BJ (cell line): Measurements from ENCODE around the gene VPS52. TPM values are rescaled to one million over a fixed set of nuclear protein-coding genes. Genes with fewer than 3 reads are reported as not detected.

Source experiments
- CTCF ChIA-PET: fragments of 350-600 bp; formaldehyde crosslinking; extraction: SDS; loops from one replicate; lab custom pipeline; 2021; ENCODE audit warnings: antibody characterized with exemption, inconsistent platforms; lab: Yijun Ruan, JAX
- POLR2A ChIA-PET: fragments of 300-600 bp; sonication (Branson Sonifier 250); formaldehyde crosslinking; extraction: SDS; loops from one replicate; lab custom pipeline; 2021; ENCODE audit warnings: antibody characterized with exemption; lab: Charles Lee
- DNase-seq: peaks from one replicate; pipeline ENCODE4 v3.0.0-alpha.2; 2011; ENCODE audit warnings: low read depth
- H3K27me3 ChIP-seq: 2 replicates; pipeline ENCODE4 v1.6.0; 2011; ENCODE audit warnings: low read length; ENCODE audit not compliant: control insufficient read depth, insufficient read depth
- H3K36me3 ChIP-seq: 2 replicates; pipeline ENCODE4 v1.5.1; 2011; ENCODE audit warnings: low read length; ENCODE audit not compliant: control insufficient read depth, insufficient read depth
- H3K4me3 ChIP-seq: 2 replicates; pipeline ENCODE4 v1.5.1; 2011; ENCODE audit warnings: low read depth, mild to moderate bottlenecking, control low read depth, low read length
- CTCF ChIP-seq: IDR thresholded peaks from 2 replicates; pipeline ENCODE4 v1.5.1; 2011; ENCODE audit warnings: low read depth, mild to moderate bottlenecking, control low read depth, inconsistent platforms, low read length, moderate library complexity; ENCODE audit not compliant: insufficient read depth
- polyA plus RNA-seq: library from polyadenylated mRNA; depleted of rRNA; stranded (reverse); fragments of >200 nt; gene quantifications from 2 replicates; pipeline ENCODE4 v1.2.3, GENCODE V29; 2011

The VPS52 gene
- polyA plus RNA-seq, 1 experiment = 89.8 TPM

DNA sequence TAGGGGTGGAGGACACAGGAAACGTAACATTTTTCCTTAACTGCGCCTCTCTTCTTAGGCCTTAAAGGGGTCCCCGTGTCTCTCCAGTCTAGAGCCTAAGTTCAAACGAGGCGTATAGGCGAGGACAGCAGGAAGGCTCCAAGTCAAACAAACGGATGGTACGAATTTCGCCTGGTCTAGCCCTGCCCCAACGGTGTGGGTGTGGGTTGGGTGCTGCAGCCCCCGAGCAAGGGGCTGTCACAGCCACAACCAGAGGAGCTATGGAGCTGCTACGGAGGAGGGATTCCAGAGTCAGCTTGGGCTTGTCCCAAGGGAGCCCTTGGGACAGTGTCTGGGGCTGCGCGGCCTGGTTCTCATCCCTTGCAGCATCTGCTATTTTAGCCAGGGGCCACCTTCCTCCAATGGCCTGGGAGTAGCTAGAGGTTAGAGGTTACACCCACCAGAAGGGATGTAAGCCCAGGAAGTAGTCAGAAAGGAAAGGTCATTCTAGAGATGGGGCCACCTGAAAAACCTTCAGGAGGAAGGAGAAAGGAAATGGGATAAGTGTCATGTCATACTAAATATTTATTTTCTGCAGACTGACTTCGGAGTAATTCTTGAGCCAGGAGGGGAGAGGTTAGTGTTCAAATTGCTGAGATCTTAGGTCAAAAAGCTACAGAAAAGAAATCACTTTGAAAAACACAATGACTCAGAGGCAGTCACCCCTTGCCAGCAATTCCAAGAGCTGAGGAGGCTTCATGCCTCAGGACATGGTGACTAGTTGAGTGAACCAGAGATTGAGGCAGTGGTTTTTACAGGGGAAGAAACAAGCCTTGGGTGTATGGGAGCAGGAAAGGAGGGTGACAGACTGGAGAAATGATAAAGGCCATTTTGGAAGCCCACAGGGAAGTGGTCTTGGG is 21.7 kb downstream of the VPS52 start:
- ChIA-PET CTCF (interaction anchor here (0.7 to 4.2 kb wide), 19 partner anchors 10 to 276 kb away, joined by 3 to 33 read pairs (median 5); partner anchors contain the start of genes B3GALT4, RPS18 and VPS52), POLR2A (interaction anchor here (0.5 to 1.1 kb wide), 3 partner anchors 39 to 278 kb away, joined by 3 to 9 read pairs (median 3); partner anchors contain the start of genes PFDN6 and WDR46)
- DNase-seq = peak; percentile 75

GRCh38 chr6:33248932-33249731 is 22.5 kb downstream of the VPS52 start:
- Histone ChIP-seq H3K27me3 (no peaks in the 10 kb centered on the region), H3K36me3 (no peaks in the 10 kb centered on the region), H3K4me3 (peak overlapping the region; percentile 56)
- ChIA-PET POLR2A (interaction anchor here (0.5 to 1.1 kb wide), 3 partner anchors 40 to 277 kb away, joined by 3 to 9 read pairs (median 3); partner anchors contain the start of genes PFDN6 and WDR46), CTCF (interaction anchor here (0.5 to 4.2 kb wide), 45 partner anchors 9 to 355 kb away, joined by 3 to 34 read pairs (median 5); partner anchors contain the start of genes HSD17B8, RING1, RPS18 and RXRB)
- TF ChIP-seq CTCF = peak; percentile 25; the same call in 1 of the 2 replicates
- peak; percentile 98 for DNase-seq

More for the DNA sequence above, 21.7 kb downstream of the VPS52 start:
- H3K4me3 ChIP-seq = peak overlapping the region; percentile 56
- no peaks in the 10 kb centered on the region for H3K27me3 ChIP-seq
- H3K36me3 ChIP-seq = no peaks in the 10 kb centered on the region
- no peak for TF ChIP-seq CTCF

- Histone ChIP-seq H3K27me3 (no peaks in the 10 kb centered on the region), H3K36me3 (no peaks in the 10 kb centered on the region), H3K4me3 (peak overlapping the region; percentile 36)
- ChIA-PET POLR2A (interaction anchor here (1.0 kb wide), 1 partner anchor 23 kb away, joined by 3 read pairs; the partner anchor contains the start of genes RPS18 and VPS52), CTCF (interaction anchor here (0.7 to 4.2 kb wide), 44 partner anchors 9 to 315 kb away, joined by 3 to 34 read pairs (median 5); partner anchors contain the start of genes HSD17B8, RING1, RPS18 and RXRB)
- TF ChIP-seq CTCF = no peak
- no peak for DNase-seq
These were observed 23.1 kb downstream of the VPS52 start for GRCh38 chr6:33248643-33248931.

DNA sequence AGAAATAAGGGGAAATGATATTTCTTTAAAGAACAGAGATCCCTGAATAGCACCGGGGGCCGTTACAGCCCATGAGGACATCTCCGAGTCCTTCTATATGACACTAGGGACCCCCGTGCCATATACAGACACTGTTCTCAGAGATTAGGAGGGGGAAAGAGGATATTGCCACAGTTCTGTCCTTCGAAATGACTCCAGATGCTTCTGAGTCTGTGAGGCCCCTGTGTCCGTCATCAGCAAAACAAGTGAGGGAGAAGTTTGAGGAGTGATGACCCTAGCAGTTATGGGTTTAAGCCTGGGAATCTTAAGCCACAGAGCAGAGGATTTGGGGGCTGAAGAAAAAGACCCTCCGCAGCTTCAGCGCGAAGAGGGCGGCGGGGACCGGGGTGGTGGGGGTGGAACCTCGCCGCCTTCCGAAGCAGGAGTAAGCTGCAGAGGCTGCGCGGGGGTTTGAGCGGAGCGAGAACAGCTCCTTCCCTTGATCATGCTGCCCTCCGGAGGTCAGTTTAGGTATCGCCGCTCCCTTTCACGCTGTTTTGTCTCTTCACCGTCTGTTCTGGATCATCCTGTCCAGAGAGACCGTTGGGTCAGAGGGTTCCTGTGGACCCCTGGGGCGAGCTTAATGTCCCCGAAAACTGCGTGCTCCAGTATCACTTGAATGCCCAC is 23.6 kb downstream of the VPS52 start:
- no peak for DNase-seq
- peaks cover 2% of the 10 kb centered on the region; the same call in 1 of the 2 replicates for H3K27me3 ChIP-seq
- CTCF ChIA-PET = interaction anchor here (0.6 to 4.2 kb wide), 45 partner anchors 10 to 315 kb away, joined by 3 to 34 read pairs (median 5); partner anchors contain the start of genes HSD17B8, RING1, RPS18 and RXRB
- no peaks in the 10 kb centered on the region for H3K36me3 ChIP-seq
- peak overlapping the region; percentile 36 for H3K4me3 ChIP-seq
- POLR2A ChIA-PET = interaction anchor here (0.5 to 1.0 kb wide), 3 partner anchors 23 to 162 kb away, joined by 3 to 6 read pairs (median 5); partner anchors contain the start of genes RPS18 and VPS52
- TF ChIP-seq CTCF = peak; percentile 88
